Measurements from ENCODE around the gene SLIT3.

The SLIT3 gene

DNA sequence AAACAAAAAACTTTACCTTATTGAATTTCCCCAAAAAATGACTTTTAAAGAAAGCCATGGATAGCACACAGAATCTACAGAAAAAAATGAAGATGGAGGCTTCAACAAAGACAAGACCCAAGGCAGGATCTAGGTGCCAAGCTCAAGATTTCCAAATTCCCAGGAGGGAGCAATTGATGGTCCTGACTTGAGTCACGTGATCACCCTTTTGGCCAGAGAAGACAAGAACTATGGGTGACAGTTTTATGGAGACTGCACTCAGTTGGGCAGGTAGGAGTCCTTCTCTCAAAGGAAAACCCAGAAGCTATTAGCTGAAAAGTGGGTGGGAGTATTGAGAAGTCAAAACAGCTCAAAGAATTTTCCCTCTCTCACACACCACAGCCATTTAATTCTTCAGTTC is 3.2 kb upstream of the SLIT3 start:
- no peaks in the 10 kb centered on the region for H3K79me2 ChIP-seq (ENCODE audit: low read length)
- H3K4me3 ChIP-seq (ENCODE audit: low read length): no peak overlapping the region
- H3K9me3 ChIP-seq (ENCODE audit: insufficient read depth, low read length): no peaks in the 10 kb centered on the region
- peaks cover 46% of the 10 kb centered on the region for H3K27me3 ChIP-seq (ENCODE audit: low read depth, low read length)
- no peak overlapping the region for H3K9ac ChIP-seq (ENCODE audit: low read length)
- H3K36me3 ChIP-seq (replicated peaks; ENCODE audit: low read depth, low read length): no peaks in the 10 kb centered on the region
- H3K4me2 ChIP-seq (ENCODE audit: low read length): no peak overlapping the region
- H3K27ac ChIP-seq (ENCODE audit: low read length): no peak overlapping the region
- H4K20me1 ChIP-seq (ENCODE audit: insufficient read depth, low read length): no peaks in the 10 kb centered on the region
- no peaks in the 10 kb centered on the region for H3K4me1 ChIP-seq (ENCODE audit: low read length)
- no peak overlapping the region for H2AFZ ChIP-seq (ENCODE audit: low read depth, low read length)
- TF ChIP-seq EZH2phosphoT487 (IDR thresholded peaks at IDR 0.05; ENCODE audit: low read depth): no peak
- TF ChIP-seq, protein P1, sequence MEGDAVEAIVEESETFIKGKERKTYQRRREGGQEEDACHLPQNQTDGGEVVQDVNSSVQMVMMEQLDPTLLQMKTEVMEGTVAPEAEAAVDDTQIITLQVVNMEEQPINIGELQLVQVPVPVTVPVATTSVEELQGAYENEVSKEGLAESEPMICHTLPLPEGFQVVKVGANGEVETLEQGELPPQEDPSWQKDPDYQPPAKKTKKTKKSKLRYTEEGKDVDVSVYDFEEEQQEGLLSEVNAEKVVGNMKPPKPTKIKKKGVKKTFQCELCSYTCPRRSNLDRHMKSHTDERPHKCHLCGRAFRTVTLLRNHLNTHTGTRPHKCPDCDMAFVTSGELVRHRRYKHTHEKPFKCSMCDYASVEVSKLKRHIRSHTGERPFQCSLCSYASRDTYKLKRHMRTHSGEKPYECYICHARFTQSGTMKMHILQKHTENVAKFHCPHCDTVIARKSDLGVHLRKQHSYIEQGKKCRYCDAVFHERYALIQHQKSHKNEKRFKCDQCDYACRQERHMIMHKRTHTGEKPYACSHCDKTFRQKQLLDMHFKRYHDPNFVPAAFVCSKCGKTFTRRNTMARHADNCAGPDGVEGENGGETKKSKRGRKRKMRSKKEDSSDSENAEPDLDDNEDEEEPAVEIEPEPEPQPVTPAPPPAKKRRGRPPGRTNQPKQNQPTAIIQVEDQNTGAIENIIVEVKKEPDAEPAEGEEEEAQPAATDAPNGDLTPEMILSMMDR (IDR thresholded peaks at IDR 0.05; ENCODE audit: low read depth, low read length): no peak

DNA sequence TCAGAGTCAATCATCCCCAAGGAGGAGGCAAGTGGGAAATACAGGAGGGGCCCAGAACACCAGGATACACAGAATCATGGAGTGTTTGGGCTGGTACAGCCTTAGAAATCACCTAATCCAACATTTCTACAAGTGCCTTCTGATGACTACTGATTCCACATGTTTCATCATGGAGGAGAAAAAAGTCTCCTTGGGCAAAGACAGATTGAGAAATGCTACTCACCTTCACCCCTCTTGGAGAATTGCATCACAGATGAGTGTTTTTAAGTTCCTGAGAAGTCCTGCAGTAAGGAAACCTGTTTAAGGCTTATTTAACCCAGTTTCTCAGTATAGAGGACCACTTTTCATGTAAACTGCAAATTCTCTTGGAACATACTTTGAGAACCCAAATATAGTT is 2.2 kb upstream of the SLIT3 start:
- Histone ChIP-seq H3K4me3 (ENCODE audit: low read length) (no peak overlapping the region), H3K79me2 (ENCODE audit: low read length) (no peaks in the 10 kb centered on the region), H3K4me2 (ENCODE audit: low read length) (no peak overlapping the region), H2AFZ (ENCODE audit: low read depth, low read length) (no peak overlapping the region), H3K4me1 (ENCODE audit: low read length) (no peaks in the 10 kb centered on the region), H3K9me3 (ENCODE audit: insufficient read depth, low read length) (no peaks in the 10 kb centered on the region), H4K20me1 (ENCODE audit: insufficient read depth, low read length) (no peaks in the 10 kb centered on the region), H3K36me3 (replicated peaks; ENCODE audit: low read depth, low read length) (no peaks in the 10 kb centered on the region), H3K27ac (ENCODE audit: low read length) (no peak overlapping the region), H3K9ac (ENCODE audit: low read length) (no peak overlapping the region), H3K27me3 (ENCODE audit: low read depth, low read length) (peaks cover 44% of the 10 kb centered on the region)
- TF ChIP-seq EZH2phosphoT487 (IDR thresholded peaks at IDR 0.05; ENCODE audit: low read depth): no peak
- TF ChIP-seq, protein P1 (IDR thresholded peaks at IDR 0.05; ENCODE audit: low read depth, low read length): no peak

DNA sequence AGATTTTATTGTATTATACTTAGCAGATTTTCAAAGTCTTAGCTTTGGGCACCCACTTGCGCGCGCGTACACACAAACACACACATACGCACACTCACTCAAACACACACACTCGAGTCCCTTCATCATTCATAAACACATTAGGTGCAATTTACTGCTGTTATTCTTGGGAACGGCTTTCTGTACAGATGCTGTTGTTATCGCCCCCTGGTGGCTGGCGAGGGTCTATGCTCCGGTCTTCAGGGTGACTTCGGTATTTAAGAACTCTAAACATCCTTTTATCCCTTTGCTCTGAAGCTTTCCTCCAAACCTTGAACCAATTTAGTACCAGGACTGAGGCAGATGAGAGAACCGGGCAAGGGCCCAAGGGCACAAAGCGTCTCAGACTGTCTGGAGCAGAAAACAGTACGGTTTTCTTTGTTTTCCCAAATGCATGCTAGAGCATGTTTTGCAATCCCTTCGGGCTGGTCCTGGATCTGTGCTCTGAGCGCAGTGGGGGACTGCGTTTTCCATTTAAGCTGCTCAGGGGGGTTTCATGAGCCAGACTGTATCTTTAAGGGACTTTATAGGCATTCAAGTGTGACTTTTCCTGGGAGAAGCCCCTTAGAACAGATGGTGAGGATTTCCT is 1.7 kb upstream of the SLIT3 start:
- H3K27ac ChIP-seq (ENCODE audit: low read length): no peak overlapping the region
- no peak overlapping the region for H3K9ac ChIP-seq (ENCODE audit: low read length)
- no peaks in the 10 kb centered on the region for H3K79me2 ChIP-seq (ENCODE audit: low read length)
- H3K27me3 ChIP-seq (ENCODE audit: low read depth, low read length): peaks cover 39% of the 10 kb centered on the region
- H4K20me1 ChIP-seq (ENCODE audit: insufficient read depth, low read length): no peaks in the 10 kb centered on the region
- H3K9me3 ChIP-seq (ENCODE audit: insufficient read depth, low read length): no peaks in the 10 kb centered on the region
- no peaks in the 10 kb centered on the region for H3K4me1 ChIP-seq (ENCODE audit: low read length)
- H2AFZ ChIP-seq (ENCODE audit: low read depth, low read length): no peak overlapping the region
- no peak overlapping the region for H3K4me3 ChIP-seq (ENCODE audit: low read length)
- TF ChIP-seq, protein P1 (IDR thresholded peaks at IDR 0.05; ENCODE audit: low read depth, low read length): peak; percentile 93
- TF ChIP-seq EZH2phosphoT487 (IDR thresholded peaks at IDR 0.05; ENCODE audit: low read depth): no peak
- no peak overlapping the region for H3K4me2 ChIP-seq (ENCODE audit: low read length)
- no peaks in the 10 kb centered on the region for H3K36me3 ChIP-seq (replicated peaks; ENCODE audit: low read depth, low read length)

DNA sequence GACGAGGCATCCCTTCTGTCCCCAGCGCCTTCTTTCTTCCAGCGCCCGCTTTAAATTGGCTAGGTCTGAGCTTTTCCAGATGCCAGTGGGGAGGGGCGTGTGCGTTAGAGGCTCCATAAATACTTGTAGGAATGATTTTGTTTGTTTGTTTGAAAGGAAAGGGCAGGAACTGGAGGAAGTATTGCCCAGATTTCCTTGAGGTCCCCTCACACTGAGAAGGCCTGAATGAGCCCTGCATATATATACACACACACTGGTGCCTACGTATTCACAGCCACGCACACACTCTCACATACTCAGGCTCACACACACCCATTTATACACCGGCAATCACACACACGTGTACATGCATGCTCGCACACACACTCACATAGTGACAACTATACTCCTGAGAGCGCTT is 1.0 kb upstream of the SLIT3 start:
- Histone ChIP-seq H3K36me3 (replicated peaks; ENCODE audit: low read depth, low read length) (no peaks in the 10 kb centered on the region), H3K9ac (ENCODE audit: low read length) (no peak overlapping the region), H4K20me1 (ENCODE audit: insufficient read depth, low read length) (no peaks in the 10 kb centered on the region), H3K4me1 (ENCODE audit: low read length) (no peaks in the 10 kb centered on the region), H3K4me2 (ENCODE audit: low read length) (no peak overlapping the region), H3K79me2 (ENCODE audit: low read length) (no peaks in the 10 kb centered on the region), H3K27me3 (ENCODE audit: low read depth, low read length) (peaks cover 33% of the 10 kb centered on the region), H2AFZ (ENCODE audit: low read depth, low read length) (no peak overlapping the region), H3K4me3 (ENCODE audit: low read length) (no peak overlapping the region), H3K9me3 (ENCODE audit: insufficient read depth, low read length) (no peaks in the 10 kb centered on the region), H3K27ac (ENCODE audit: low read length) (no peak overlapping the region)
- no peak for TF ChIP-seq EZH2phosphoT487 (IDR thresholded peaks at IDR 0.05; ENCODE audit: low read depth)
- TF ChIP-seq, protein P1 (IDR thresholded peaks at IDR 0.05; ENCODE audit: low read depth, low read length): no peak
